HEK293T (cell line): ENCODE data around the gene PITPNC1.

ENCODE experiments used
- ARNT ChIP-seq: fragments of 450-650 bp; IDR thresholded peaks from 2 replicates; pipeline ENCODE4 v1.6.1; 2017; ENCODE audit warnings: mild to moderate bottlenecking
- BHLHE40 ChIP-seq: fragments of 450-650 bp; IDR thresholded peaks from 2 replicates; pipeline ENCODE4 v1.6.1; 2016; ENCODE audit warnings: mild to moderate bottlenecking, moderate library complexity, borderline replicate concordance
- ELF4 ChIP-seq: fragments of 450-650 bp; IDR thresholded peaks from 2 replicates; pipeline ENCODE4 v1.6.1; 2017; ENCODE audit warnings: antibody characterized with exemption
- FOXK2 ChIP-seq: fragments of 450-650 bp; IDR thresholded peaks from 2 replicates; pipeline ENCODE4 v1.6.1; 2016; ENCODE audit warnings: mild to moderate bottlenecking
- FOXM1 ChIP-seq: fragments of 450-650 bp; IDR thresholded peaks from 2 replicates; pipeline ENCODE4 v1.6.1; 2017; ENCODE audit warnings: mild to moderate bottlenecking, borderline replicate concordance
- HDGF ChIP-seq: fragments of 450-650 bp; IDR thresholded peaks from 2 replicates; pipeline ENCODE4 v1.6.1; 2017; ENCODE audit warnings: antibody characterized with exemption, borderline replicate concordance
- LEF1 ChIP-seq: fragments of 450-650 bp; IDR thresholded peaks from 2 replicates; pipeline ENCODE4 v1.6.1; 2017; ENCODE audit warnings: mild to moderate bottlenecking, borderline replicate concordance
- NFRKB ChIP-seq: fragments of 450-650 bp; IDR thresholded peaks from 2 replicates; pipeline ENCODE4 v1.6.1; 2016; ENCODE audit warnings: mild to moderate bottlenecking, moderate library complexity
- PKNOX1 ChIP-seq: fragments of 450-650 bp; IDR thresholded peaks from 2 replicates; pipeline ENCODE4 v1.6.1; 2016
- SP1 ChIP-seq: fragments of 450-650 bp; IDR thresholded peaks from 2 replicates; pipeline ENCODE4 v1.6.1; 2017
- SUZ12 ChIP-seq: fragments of 450-650 bp; IDR thresholded peaks from 2 replicates; pipeline ENCODE4 v1.6.1; 2016; ENCODE audit warnings: mild to moderate bottlenecking
- TARDBP ChIP-seq: fragments of 450-650 bp; IDR thresholded peaks from 2 replicates; pipeline ENCODE4 v1.6.1; 2016

- TF ChIP-seq SP1 (no peak), ARNT (no peak), NFRKB (no peak), PKNOX1 (no peak), SUZ12 (no peak), TARDBP (no peak), ELF4 (no peak), BHLHE40 (no peak), FOXM1 (no peak), HDGF (no peak), FOXK2 (no peak), LEF1 (no peak)
Observed at GRCh38 chr17:67362173-67362572, 14.9 kb upstream of the PITPNC1 start.
